Neural cell (in vitro differentiated cells): ENCODE data around the gene C11orf65.

Source experiments
- CTCF ChIP-seq: fragments of 450-650 bp; IDR thresholded peaks from 2 replicates; pipeline ENCODE4 v1.5.1; 2014; ENCODE audit warnings: antibody characterized with exemption, mild to moderate bottlenecking, moderate library complexity; ENCODE audit not compliant: poor library complexity, severe bottlenecking
- EZH2 ChIP-seq: fragments of 200-600, 300-800 bp; shearing (Covaris generic), sonication (generic); IDR thresholded peaks from 2 replicates; pipeline ENCODE4 v1.6.1; 2014; ENCODE audit warnings: antibody characterized with exemption, low read length, borderline replicate concordance, mild to moderate bottlenecking; ENCODE audit not compliant: insufficient read depth, poor library complexity, severe bottlenecking
- MXI1 ChIP-seq: fragments of 450-650 bp; conservative IDR thresholded peaks from 2 replicates; pipeline ENCODE4 v1.6.1; 2014; ENCODE audit warnings: antibody characterized with exemption, mild to moderate bottlenecking; ENCODE audit not compliant: poor library complexity, severe bottlenecking
- RAD21 ChIP-seq: fragments of 450-650 bp; conservative IDR thresholded peaks from 2 replicates; pipeline ENCODE4 v1.6.1; 2014; ENCODE audit warnings: antibody characterized with exemption, mild to moderate bottlenecking, moderate library complexity
- REST ChIP-seq: IDR thresholded peaks from 2 replicates; pipeline ENCODE4 v1.6.1; 2012; ENCODE audit warnings: borderline replicate concordance
- SMC3 ChIP-seq: fragments of 450-650 bp; conservative IDR thresholded peaks from 2 replicates; pipeline ENCODE4 v1.6.1; 2014; ENCODE audit warnings: antibody characterized with exemption, mild to moderate bottlenecking, moderate library complexity; ENCODE audit not compliant: poor library complexity

GRCh38 chr11:108388576-108388975 is 78.8 kb downstream of the C11orf65 start:
- TF ChIP-seq CTCF (no peak), MXI1 (no peak), REST (no peak), EZH2 (no peak), SMC3 (no peak), RAD21 (no peak)
